Fibroblast of pulmonary artery (primary cell): ENCODE data around the gene ZNF354C.

Experiments
- DNase-seq: peaks from one replicate; pipeline ENCODE4 v3.0.0-alpha.2; 2010; ENCODE audit warnings: low read depth
- H3K4me3 ChIP-seq: replicated peaks from 2 replicates; pipeline ENCODE4 v1.5.1; 2011; ENCODE audit warnings: low read depth, mild to moderate bottlenecking, control low read depth, low read length, moderate library complexity
- CTCF ChIP-seq: IDR thresholded peaks from 2 replicates; pipeline ENCODE4 v1.5.1; 2011; ENCODE audit warnings: mild to moderate bottlenecking, control low read depth, low read length, inconsistent platforms; ENCODE audit errors: missing control alignments

Gene ZNF354C

GRCh38 chr5:179054876-179055275, 5.3 kb upstream of the ZNF354C start:
- H3K4me3 ChIP-seq, result no peak overlapping the region
- TF ChIP-seq CTCF, result no peak
- DNase-seq, result no peak

GRCh38 chr5:179055436-179055835, 4.7 kb upstream of the ZNF354C start:
- no peak for DNase-seq
- no peak overlapping the region for H3K4me3 ChIP-seq
- no peak for TF ChIP-seq CTCF

- no peak overlapping the region for H3K4me3 ChIP-seq
- no peak for TF ChIP-seq CTCF
- DNase-seq, result no peak
Measured at GRCh38 chr5:179055841-179056240, 4.3 kb upstream of the ZNF354C start.

GRCh38 chr5:179061025-179061424, 852 bp downstream of the ZNF354C start:
- DNase-seq, result no peak
- TF ChIP-seq CTCF, result no peak
- peak overlapping the region; percentile 66 for H3K4me3 ChIP-seq

- no peak for TF ChIP-seq CTCF
- no peak for DNase-seq
Measured at GRCh38 chr5:179065703-179066102, 5.5 kb downstream of the ZNF354C start.

GRCh38 chr5:179079165-179079987, 19.2 kb downstream of the ZNF354C start:
- DNase-seq, result no peak
- no peak overlapping the region for H3K4me3 ChIP-seq
- no peak for TF ChIP-seq CTCF

More at GRCh38 chr5:179065703-179066102, 5.5 kb downstream of the ZNF354C start:
- H3K4me3 ChIP-seq, result no peak overlapping the region

- no peak overlapping the region for H3K4me3 ChIP-seq
- no peak for DNase-seq
- no peak for TF ChIP-seq CTCF
Measured at GRCh38 chr5:179080724-179081123, 20.6 kb downstream of the ZNF354C start.
